Gastroesophageal sphincter (tissue), 2 donors: ENCODE measurements around the gene TOX2.

Source experiments
- POLR2A ChIP-seq, 2 donors: fragments of 450-650 bp; IDR thresholded peaks; one replicate each; pipeline ENCODE4 v1.6.1; 2017; ENCODE audit warnings: antibody characterized with exemption in 2 of 2, mild to moderate bottlenecking in 2 of 2, moderate library complexity in 1 of 2
- POLR2AphosphoS5 ChIP-seq: sonication (generic); formaldehyde crosslinking; IDR thresholded peaks from one replicate; pipeline ENCODE4 v1.6.1; 2017; ENCODE audit warnings: antibody characterized with exemption

- TF ChIP-seq POLR2A (IDR thresholded peaks at IDR 0.05) (no peak), POLR2AphosphoS5 (no peak)
Observed at GRCh38 chr20:43971267-43971666, 56.6 kb downstream of the TOX2 start.
